HepG2 (cell line): ENCODE data around the gene CTSA. TPM values are rescaled to one million over a fixed set of nuclear protein-coding genes. Genes with fewer than 3 reads are reported as not detected.

Source experiments
- ETV6 ChIP-seq: sonication (generic); formaldehyde crosslinking; conservative IDR thresholded peaks from 2 replicates; pipeline ENCODE4 v1.4.0; 2020; ENCODE audit warnings: missing genetic modification reagents
- HOXA5 ChIP-seq: sonication (generic); formaldehyde crosslinking; IDR thresholded peaks from 2 replicates; pipeline ENCODE4 v1.4.0; 2020; ENCODE audit warnings: missing genetic modification reagents
- PLRG1 ChIP-seq: fragments of 450-650 bp; conservative IDR thresholded peaks from 2 replicates; pipeline ENCODE4 v1.6.1; 2016
- SAP130 ChIP-seq: IDR thresholded peaks from 2 replicates; pipeline ENCODE4 v1.6.1; 2016; ENCODE audit warnings: low read depth
- SP140L ChIP-seq: sonication (generic); formaldehyde crosslinking; IDR thresholded peaks from 2 replicates; pipeline ENCODE4 v1.4.0; 2020; ENCODE audit warnings: missing genetic modification reagents, borderline replicate concordance
- TBL1XR1 ChIP-seq: fragments of 150-350 bp; IDR thresholded peaks from 2 replicates; pipeline ENCODE4 v1.6.1; 2014; ENCODE audit warnings: borderline replicate concordance, low read length; ENCODE audit not compliant: partially characterized antibody
- ZFP1 ChIP-seq: IDR thresholded peaks from 2 replicates; pipeline ENCODE4 v1.6.1; 2016
- ZNF569 ChIP-seq: sonication (generic); formaldehyde crosslinking; IDR thresholded peaks from 2 replicates; pipeline ENCODE4 v1.5.0; 2020; ENCODE audit warnings: mild to moderate bottlenecking, missing genetic modification reagents, moderate library complexity, borderline replicate concordance
- ZNF572 ChIP-seq: sonication (generic); formaldehyde crosslinking; IDR thresholded peaks from 2 replicates; pipeline ENCODE4 v1.5.1; 2020; ENCODE audit warnings: mild to moderate bottlenecking, missing genetic modification reagents
- polyA plus RNA-seq, 8 experiments: library from polyadenylated mRNA; depleted of rRNA in 3 of 8; stranded (reverse) in 7 of 8; unstranded in 1 of 8; fragments of >200 nt; fragmentation: Illumina TruSeq in 4 of 8; extraction: Trizol in 4 of 8; gene quantifications; 2 replicates each; pipeline versions ENCODE4 v1.2.1 to v1.2.3, GENCODE V29; 2011 to 2016; ENCODE audit warnings: low read depth in 4 of 8, missing spikeins in 1 of 8, mixed read lengths in 1 of 8; ENCODE audit not compliant: insufficient read depth in 1 of 8
- total RNA-seq, 5 experiments: library from RNA; depleted of rRNA; stranded (reverse); fragments of >200 nt; fragmentation: Illumina TruSeq; extraction: Trizol; gene quantifications; 2 replicates each; pipeline ENCODE4 v1.2.3, GENCODE V29; 2016; ENCODE audit warnings: low read depth in 1 of 5
- TF ChIP-seq, protein P1 (sequence below): sonication (generic); formaldehyde crosslinking; IDR thresholded peaks from 2 replicates; pipeline ENCODE4 v1.5.0; 2020; ENCODE audit warnings: mild to moderate bottlenecking, missing genetic modification reagents
- TF ChIP-seq, protein P2 (sequence below): sonication (generic); formaldehyde crosslinking; IDR thresholded peaks from 2 replicates; pipeline ENCODE4 v1.4.0; 2020; ENCODE audit warnings: missing genetic modification reagents, mild to moderate bottlenecking, borderline replicate concordance
- TF ChIP-seq, protein P3 (sequence below): sonication (generic); formaldehyde crosslinking; IDR thresholded peaks from 2 replicates; pipeline ENCODE4 v1.8.1; 2023; ENCODE audit warnings: mild to moderate bottlenecking, inconsistent platforms, moderate library complexity, missing genetic modification reagents, borderline replicate concordance
- TF ChIP-seq, protein P4 (sequence below), 2 experiments: sonication (generic) in 1 of 2; formaldehyde crosslinking in 1 of 2; IDR thresholded peaks; 2 replicates each; pipeline versions ENCODE4 v1.6.1 to v1.9.0; 2014 to 2022; ENCODE audit warnings: antibody characterized with exemption in 1 of 2, borderline replicate concordance in 1 of 2, inconsistent platforms in 1 of 2, low read depth in 1 of 2, missing genetic modification reagents in 1 of 2

CTSA gene
- total and polyA plus RNA-seq, 2 of the 13 experiments (the other 11 are each of a cell fraction or from before 2014, with no cell fraction given) = 202 to 231 TPM

DNA sequence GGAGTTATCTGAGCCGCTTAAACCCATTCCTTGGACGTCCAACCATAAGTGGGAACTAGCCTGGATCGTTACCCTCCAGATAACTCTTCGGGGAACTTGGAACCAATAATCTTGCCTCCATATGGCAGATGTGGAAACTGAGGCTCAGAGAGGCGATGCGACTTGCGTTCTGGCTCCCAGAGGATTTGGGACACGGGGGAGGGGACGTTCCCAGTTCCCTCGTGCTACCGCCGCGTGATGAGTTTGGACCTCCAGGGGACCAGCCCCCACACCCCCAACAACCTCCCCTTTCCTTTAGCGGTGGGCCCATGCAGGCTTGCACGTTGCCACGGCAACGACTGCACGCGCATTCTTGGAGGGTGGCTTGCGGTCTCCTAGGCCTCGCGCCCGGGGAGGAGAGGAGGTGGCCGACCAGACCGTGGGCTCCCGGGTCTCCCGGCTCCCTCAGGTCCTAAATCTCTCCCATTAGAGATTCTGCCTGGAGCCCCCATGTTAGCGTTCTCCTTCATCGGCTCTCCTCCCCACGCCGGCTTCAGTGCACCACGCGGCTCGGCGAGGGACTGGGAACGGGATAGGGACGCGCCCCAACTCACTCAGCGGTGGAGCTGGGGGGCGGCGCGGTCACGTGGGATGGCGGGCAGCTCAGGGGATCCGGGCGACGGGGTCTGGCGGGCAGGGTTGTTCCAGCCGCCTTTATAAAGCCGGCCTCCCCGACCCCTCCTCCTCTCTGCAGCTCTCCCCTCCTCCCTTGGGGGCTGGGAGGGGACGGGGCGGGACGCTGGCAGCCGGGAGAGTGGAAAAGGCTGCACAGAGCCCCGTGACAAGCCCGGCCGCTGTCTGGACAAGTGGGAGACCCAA, 20.6 kb downstream of the CTSA start, which contains the start of gene PLTP (continued):
- TF ChIP-seq, protein P1, sequence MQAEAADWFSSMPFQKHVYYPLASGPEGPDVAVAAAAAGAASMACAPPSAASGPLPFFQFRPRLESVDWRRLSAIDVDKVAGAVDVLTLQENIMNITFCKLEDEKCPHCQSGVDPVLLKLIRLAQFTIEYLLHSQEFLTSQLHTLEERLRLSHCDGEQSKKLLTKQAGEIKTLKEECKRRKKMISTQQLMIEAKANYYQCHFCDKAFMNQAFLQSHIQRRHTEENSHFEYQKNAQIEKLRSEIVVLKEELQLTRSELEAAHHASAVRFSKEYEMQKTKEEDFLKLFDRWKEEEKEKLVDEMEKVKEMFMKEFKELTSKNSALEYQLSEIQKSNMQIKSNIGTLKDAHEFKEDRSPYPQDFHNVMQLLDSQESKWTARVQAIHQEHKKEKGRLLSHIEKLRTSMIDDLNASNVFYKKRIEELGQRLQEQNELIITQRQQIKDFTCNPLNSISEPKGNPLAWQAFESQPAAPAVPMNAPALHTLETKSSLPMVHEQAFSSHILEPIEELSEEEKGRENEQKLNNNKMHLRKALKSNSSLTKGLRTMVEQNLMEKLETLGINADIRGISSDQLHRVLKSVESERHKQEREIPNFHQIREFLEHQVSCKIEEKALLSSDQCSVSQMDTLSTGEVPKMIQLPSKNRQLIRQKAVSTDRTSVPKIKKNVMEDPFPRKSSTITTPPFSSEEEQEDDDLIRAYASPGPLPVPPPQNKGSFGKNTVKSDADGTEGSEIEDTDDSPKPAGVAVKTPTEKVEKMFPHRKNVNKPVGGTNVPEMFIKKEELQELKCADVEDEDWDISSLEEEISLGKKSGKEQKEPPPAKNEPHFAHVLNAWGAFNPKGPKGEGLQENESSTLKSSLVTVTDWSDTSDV (CRISPR knock-in tag) = no peak
- TF ChIP-seq ZFP1 (CRISPR knock-in tag) (no peak), ZNF569 (CRISPR knock-in tag) (no peak), SP140L (no peak), ZNF572 (CRISPR knock-in tag) (no peak), ETV6 (CRISPR knock-in tag) (no peak), SAP130 (CRISPR knock-in tag) (peak; percentile 50), PLRG1 (no peak), HOXA5 (CRISPR knock-in tag) (no peak), TBL1XR1 (no peak)
- TF ChIP-seq, protein P2, sequence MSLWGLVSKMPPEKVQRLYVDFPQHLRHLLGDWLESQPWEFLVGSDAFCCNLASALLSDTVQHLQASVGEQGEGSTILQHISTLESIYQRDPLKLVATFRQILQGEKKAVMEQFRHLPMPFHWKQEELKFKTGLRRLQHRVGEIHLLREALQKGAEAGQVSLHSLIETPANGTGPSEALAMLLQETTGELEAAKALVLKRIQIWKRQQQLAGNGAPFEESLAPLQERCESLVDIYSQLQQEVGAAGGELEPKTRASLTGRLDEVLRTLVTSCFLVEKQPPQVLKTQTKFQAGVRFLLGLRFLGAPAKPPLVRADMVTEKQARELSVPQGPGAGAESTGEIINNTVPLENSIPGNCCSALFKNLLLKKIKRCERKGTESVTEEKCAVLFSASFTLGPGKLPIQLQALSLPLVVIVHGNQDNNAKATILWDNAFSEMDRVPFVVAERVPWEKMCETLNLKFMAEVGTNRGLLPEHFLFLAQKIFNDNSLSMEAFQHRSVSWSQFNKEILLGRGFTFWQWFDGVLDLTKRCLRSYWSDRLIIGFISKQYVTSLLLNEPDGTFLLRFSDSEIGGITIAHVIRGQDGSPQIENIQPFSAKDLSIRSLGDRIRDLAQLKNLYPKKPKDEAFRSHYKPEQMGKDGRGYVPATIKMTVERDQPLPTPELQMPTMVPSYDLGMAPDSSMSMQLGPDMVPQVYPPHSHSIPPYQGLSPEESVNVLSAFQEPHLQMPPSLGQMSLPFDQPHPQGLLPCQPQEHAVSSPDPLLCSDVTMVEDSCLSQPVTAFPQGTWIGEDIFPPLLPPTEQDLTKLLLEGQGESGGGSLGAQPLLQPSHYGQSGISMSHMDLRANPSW (CRISPR knock-in tag) = no peak
- TF ChIP-seq, protein P3, sequence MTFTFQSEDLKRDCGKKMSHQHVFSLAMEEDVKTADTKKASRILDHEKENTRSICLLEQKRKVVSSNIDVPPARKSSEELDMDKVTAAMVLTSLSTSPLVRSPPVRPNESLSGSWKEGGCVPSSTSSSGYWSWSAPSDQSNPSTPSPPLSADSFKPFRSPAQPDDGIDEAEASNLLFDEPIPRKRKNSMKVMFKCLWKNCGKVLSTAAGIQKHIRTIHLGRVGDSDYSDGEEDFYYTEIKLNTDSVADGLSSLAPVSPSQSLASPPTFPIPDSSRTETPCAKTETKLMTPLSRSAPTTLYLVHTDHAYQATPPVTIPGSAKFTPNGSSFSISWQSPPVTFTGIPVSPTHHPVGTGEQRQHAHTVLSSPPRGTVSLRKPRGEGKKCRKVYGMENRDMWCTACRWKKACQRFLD (CRISPR knock-in tag) = no peak
- TF ChIP-seq, protein P4, sequence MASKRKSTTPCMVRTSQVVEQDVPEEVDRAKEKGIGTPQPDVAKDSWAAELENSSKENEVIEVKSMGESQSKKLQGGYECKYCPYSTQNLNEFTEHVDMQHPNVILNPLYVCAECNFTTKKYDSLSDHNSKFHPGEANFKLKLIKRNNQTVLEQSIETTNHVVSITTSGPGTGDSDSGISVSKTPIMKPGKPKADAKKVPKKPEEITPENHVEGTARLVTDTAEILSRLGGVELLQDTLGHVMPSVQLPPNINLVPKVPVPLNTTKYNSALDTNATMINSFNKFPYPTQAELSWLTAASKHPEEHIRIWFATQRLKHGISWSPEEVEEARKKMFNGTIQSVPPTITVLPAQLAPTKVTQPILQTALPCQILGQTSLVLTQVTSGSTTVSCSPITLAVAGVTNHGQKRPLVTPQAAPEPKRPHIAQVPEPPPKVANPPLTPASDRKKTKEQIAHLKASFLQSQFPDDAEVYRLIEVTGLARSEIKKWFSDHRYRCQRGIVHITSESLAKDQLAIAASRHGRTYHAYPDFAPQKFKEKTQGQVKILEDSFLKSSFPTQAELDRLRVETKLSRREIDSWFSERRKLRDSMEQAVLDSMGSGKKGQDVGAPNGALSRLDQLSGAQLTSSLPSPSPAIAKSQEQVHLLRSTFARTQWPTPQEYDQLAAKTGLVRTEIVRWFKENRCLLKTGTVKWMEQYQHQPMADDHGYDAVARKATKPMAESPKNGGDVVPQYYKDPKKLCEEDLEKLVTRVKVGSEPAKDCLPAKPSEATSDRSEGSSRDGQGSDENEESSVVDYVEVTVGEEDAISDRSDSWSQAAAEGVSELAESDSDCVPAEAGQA (IDR thresholded peaks at IDR 0.05; ENCODE audit: low read depth) = no peak
- TF ChIP-seq, protein P4 (CRISPR knock-in tag; IDR thresholded peaks at IDR 0.05; ENCODE audit: borderline replicate concordance) = no peak
